Stimulated activated CD8-positive, alpha-beta memory T cell treated with anti-CD3 and anti-CD28 coated beads, Interleukin-12 subunit alpha, Interleukin-12 subunit beta, amount 100 ng/mL, for 24 hours (primary cell): Measurements from ENCODE around the gene CLSTN2.

Experiments
- DNase-seq: peaks from one replicate; pipeline ENCODE4 v3.0.0-alpha.2; 2020; ENCODE audit errors: extremely low read depth

The CLSTN2 gene

DNA sequence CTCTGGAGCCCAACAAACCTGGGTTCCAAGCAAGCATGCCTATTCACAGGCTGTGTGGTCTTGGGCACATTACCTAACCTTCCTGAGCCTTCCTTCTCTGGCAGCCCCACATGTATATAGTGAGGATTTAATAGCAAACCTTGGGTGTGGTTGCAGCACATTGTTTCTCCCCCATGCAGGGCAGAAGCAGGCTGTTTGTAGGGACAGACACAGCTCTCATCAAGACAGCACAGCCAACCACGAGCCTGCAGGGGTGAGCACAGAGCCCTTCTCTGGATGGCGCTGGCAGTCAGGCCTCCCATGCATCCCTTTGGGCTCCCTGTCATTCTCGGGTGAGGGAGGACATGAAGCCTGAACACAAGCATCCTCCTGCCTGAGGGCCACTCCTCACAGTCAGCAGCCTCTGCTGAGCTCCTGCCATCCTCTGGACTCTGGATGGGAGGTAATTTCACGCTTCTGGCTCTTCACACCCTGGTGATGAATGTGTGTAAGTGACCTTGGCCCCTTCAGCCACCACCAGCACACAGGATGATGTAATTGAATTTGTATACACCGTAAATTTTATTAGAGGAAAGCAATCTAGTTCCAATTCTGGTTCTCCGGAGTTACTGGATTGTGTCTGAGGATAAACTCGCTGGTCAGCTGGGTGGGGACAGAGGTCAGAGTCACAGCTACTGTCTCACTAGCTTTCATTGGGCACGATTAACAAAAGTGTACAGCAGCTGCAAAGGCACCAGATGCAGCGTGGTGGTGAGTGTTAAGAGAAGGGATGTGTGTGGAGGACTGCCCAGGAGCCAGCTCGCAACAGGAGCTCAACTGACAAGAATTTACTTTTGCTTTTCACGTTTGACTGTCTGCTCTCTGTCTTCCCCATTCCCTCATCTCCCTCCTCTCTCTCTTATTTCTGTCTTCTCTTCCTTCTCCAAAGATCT lies 118.1 kb downstream of the CLSTN2 start:
- DNase-seq = no peak

DNA sequence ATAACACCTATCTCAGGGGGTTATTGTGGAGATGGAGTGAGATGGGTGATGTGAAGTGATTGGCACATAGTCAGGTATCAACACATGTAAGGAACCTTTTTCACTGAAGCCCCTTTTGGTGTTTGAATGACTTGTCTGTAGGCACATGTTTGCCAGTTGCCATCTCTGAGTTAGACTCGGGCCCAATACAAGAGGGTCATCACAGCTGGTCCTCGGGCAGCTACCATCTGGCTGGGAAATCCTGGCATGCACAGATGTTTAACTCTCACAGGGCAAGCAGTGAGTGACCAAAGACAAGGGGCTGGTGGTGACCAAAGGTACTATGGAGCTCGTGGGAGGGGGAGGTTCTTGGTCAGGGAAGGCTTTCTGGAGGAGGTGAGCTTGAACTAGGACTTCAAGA lies 118.8 kb downstream of the CLSTN2 start:
- no peak for DNase-seq

DNA sequence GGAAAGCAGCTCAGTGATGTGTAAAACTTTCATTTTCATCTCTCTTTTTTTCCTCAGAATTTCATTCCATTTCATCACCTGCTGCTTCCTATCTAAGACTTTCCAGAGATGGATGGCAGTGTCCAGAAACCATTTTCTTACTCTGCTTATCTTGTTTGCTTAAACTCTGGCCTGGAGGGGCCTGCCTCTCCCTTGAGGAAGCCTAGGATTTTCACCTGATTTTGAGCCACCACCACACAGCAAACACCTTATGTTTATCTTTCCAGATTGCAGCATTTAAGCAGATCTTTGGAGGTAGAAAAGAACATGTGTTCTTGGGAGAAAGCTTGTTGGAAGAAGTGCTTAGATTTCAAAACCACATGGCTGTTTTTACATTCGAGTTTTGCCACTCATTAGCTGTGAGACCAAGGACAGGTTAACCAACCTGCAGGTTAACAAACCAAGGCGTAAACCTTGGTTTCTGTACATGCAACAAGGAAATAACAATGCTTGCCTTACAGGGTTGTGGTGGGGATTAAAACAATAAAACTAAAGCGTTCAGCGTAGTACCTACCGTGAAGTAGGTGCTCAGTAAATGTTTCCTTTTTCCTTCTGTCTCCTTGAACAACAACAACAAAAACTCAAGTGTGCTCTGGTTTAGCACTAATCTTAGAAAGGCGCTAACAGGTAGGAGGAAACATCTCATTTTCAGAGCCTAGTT lies 120.3 kb downstream of the CLSTN2 start:
- DNase-seq = no peak

DNA sequence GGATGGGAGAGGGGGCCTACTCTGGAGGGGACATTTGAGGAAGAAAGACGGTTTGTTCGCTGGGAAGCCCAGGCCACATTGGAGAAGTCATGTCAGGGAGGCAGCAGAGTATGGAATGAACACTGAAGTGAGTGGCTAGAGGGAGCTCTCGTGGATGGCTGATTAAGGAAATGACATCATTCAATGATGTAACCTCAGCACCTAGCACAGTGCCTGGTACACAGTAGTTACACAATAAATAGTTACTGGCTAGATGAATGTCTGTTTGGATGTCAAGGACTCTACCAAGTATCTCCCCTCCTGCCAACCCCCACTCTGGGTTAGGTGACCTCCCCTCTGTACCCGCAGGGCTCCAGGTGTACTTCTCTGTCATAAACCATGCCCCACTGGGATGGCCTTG lies 121.1 kb downstream of the CLSTN2 start:
- no peak for DNase-seq

DNA sequence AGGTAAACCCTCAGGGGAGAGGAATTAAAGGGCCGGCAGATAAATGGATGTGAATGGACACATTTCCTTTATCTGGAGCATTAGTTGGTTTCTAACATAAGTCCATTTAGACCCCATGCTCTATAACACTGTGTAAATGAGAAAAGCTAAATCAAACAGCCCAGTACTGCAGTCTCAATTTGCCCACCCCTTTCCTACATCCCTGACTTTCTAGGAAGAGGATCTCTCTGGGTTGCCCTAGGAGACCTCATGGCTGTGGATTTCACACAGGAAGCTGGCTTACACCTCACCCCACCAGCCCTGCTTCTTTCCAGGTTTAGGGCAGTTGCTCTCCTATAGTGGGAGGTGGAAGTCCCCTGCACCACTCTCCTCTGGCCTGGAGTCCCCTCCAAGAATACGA lies 126.2 kb downstream of the CLSTN2 start:
- no peak for DNase-seq

DNA sequence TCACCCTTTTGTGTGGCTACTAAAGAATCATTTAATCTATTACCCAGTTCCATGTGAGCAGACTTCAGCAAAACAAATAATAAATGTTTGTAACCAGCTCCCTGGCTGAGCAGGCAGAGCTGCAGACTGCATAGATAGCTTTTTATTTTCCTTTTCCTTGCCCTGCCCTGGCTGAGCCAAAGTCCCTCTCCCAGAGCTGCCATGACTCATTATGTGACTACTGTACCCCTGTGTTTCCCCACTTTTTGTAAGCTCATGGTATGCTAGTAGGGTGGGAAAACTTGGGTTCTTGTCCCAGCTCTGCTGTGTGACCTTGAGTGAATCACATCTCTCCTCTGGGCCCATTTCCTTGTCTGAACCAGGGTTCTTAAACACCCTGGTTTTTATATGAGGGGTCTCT lies 127.5 kb downstream of the CLSTN2 start:
- no peak for DNase-seq

DNA sequence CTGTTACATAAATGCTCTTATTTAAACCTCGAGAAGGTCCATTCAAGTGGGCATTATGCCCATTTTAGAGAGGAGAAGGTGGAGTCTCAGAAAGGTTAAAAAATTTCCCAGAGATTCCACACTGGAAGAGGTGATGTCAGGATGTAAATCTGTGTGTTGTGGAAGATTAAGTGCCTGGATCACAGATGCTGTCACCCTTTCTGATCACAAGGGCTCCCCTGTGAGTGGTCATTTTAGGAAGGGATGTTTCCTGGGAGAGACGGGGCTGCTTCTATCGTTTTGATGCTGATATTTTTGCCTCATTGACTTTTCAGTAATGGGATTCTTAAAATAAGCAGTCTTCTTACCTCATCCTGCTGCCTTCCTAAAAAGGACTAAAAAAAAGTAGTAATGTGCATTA lies 132.5 kb downstream of the CLSTN2 start:
- DNase-seq = no peak

DNA sequence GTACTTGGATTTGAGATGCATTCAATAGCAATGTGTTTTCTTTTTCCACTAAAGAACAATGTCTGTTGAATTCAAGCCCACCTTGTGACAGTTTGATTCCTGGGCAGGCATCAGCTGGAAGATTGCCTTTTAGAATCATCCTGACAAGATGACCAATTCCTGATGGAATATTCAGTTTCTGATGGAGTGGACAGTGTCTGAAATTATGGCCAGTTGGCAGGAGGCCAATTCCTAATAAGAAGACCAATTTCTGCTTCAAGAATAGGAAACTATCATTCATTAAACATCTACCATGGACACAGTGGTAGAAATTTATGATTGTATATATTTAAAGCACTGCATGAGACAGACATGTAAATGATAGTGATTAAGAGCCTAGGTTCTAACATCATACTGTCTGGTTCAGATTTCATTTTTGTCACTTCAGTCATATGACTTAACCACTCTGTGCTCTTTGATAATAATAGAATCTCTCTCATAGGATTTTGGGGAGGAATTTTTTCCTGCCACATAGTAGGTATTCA lies 133.6 kb downstream of the CLSTN2 start:
- DNase-seq = no peak

DNA sequence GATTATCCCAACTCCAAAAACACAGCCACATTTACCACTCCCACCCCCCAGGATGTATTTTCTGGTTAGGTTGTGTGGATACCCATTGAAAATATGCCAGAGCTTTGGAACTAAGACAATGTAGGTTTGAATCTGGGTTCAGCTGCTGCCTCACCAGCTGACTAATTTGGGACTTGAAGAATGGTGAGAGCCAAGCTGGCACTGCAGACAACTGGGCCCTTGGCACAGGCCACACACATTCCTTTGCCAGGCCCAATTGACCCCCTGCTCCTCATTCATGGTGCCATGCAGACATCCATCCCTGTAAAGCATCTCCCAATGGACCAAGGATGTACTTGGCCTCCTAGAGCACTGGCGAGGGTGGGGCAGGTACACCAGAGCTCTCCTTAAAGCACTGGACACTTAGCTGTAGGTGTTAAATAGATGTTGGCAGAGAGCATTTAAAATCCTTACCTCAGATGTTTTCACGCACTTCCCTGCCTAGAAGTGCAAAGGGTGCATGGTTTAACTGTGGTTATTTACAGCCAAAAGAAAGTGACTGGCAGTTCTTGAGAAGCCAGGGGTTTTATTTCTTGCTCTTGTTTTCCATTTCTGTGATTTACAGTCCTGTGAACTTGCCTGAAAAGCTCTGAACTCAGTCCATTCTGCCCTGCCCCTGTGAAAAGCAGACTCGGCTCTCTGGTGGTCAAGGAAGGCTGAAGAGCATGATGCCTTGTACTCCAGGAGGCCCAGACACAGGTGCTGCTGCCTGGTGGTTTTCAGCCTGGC lies 138.5 kb downstream of the CLSTN2 start:
- DNase-seq = no peak

DNA sequence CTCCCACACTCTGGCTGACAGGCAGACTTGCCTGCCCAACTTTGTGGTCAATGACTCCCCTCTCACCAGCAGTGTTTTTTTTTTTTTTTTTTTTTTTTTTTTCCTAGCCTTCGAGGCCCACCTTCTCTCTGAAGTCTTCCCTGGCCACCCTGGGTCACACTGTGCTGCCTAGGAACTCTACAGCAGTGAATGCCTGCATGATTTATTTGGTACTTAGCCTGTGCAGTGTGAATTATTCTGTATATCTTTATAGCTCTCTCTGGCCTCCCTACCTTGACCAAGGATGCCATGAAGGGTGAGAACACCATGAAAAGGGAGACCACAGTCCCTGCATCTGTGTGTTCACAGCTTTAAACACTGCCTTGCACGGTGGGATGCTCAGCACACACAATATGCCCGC lies 141.6 kb downstream of the CLSTN2 start:
- no peak for DNase-seq

DNA sequence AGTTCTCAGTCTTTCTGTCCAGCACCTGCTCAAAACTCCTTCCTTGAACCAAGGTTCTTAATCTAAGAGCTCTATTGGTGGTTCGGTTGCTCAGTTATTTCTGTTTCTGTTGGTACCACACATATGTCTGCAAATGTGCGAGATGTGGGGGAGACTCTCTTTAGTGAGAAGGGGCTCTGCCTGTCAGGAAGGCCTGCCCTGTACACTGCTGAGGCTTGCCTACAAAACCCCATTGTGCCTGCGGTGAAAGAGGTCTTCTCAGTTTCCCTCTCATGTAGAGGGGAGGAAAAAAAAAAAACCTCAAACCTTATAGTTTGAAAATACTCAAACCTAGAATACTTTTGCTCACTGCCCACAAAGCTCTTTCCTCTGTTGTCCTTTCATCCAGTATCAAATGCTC lies 142.4 kb downstream of the CLSTN2 start:
- DNase-seq = no peak

DNA sequence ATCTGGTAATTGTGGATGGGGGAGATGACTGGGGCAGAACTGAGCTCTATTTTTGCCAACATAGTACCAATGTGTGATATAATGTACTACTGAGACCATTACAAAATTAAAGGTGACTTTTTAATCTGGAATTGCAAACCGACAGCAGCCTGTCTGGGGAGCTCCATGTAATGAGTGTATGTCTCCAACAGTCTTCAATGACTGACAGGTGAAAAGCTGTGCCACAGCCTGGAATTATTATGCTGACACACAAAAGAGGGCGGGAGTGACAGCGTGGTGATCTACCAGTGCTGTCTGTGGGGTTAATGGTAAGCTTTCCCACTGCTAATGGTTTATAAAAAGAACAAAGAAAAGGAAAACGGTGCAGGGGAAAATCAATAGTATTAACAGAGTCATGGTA lies 143.4 kb downstream of the CLSTN2 start:
- no peak for DNase-seq

DNA sequence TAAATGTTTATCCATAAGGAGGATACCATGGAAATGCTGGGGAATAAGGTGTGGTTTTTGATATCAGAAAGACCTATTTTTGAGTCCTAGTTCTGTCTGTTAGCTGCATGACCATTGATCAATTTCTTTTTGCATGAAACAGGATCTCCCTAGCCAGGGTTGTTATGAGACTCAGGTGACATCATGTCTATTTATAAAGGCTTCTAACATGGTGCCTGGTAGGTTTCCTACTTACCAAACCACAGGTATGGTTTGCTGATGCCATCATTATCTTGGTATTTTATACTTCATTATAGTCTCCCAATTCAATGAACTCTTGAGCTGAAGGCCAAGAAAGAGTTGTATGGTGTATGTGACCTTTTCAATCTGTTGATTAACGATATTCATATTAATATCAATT lies 144.0 kb downstream of the CLSTN2 start:
- DNase-seq = no peak

DNA sequence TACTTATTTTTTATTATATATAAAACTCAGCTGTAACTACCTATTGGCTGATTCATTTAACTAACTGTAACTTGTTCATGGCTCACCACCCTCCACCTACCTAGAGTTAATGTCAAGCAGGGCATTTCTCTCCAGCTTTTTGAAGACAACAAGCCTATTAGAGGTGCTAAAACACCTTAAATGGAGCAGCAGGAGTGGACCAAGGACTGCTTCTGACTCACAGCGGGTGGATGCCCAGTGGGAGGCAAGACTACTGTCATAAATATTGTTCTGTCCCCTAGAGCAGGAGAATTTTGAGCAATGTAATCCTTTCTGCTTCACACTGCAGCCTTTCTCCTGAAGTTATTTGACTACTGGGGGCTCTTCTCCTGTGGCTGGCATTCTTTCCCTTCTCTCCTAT lies 146.9 kb downstream of the CLSTN2 start:
- DNase-seq = no peak

DNA sequence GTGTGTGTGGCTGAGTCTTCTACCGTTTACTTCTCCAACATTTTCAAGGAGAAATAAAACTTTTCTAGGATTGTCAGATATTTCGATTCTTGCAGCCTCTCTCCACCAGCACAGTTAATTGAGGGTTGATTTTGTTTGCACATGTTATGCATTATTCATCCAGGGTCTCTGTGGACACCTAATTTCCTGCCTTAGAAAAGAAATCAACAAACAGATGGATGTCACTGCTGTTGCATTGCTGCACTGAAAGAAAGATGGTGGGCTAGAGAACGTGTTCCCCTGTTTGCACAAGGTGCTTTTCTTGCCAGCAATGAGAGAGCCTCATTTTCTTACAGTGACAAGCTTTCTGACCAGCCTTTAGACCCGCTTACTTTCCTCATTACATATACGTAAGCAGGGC lies 150.0 kb downstream of the CLSTN2 start:
- no peak for DNase-seq

DNA sequence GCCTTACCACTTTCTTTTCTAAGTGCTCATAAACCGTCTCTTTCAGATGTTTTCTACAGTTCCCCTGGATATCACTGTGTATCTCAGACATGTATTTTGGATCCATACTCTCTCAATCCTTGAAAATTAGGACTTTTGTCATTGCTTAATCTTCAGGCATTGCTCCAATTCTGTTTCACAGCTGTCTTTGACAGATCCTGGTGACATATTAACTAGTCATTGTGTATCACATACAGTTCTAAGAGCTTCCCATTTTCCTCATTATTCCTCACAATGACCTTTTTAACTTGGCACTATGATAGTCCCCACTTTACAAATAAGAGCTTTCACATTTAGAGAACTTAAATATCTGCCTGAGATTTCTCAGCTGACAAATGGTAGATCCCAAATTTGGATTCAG lies 151.7 kb downstream of the CLSTN2 start:
- no peak for DNase-seq

DNA sequence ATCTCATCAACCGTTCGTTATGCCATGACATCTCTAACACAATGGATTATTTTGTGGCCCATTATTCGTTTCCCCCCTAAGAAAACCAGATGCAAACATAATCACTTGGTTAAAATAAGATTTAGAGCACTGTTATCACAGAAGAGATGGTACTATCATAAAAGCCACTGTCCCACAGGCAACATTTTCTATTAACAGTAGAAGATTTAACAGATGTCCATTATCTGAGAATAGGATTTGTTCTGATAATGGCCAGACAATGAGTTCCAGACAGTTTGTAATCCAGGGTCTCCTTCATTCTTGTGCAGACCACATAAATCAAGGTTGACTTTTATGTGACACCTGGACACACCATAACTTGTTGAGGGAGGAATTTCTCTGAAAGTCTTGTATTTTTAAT lies 153.1 kb downstream of the CLSTN2 start:
- DNase-seq = no peak

DNA sequence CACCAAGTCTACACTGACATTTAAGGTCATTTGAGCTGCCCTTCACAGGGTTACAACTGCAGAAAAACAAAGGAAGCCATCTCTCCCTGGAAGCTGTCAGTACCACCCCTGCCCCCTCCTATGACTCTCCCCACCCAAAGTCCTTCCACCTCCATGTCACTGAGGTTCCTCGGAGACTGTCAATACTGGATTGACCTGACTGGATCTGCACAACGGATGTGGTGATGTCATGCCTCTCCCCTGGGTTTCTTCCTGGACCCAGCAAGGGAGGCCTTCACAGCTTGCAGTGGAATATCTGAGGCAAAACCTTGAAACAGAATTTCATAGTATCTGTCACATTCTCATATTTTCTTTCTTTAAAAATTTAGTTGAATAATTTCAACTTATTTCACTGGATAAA lies 153.5 kb downstream of the CLSTN2 start:
- DNase-seq = no peak

DNA sequence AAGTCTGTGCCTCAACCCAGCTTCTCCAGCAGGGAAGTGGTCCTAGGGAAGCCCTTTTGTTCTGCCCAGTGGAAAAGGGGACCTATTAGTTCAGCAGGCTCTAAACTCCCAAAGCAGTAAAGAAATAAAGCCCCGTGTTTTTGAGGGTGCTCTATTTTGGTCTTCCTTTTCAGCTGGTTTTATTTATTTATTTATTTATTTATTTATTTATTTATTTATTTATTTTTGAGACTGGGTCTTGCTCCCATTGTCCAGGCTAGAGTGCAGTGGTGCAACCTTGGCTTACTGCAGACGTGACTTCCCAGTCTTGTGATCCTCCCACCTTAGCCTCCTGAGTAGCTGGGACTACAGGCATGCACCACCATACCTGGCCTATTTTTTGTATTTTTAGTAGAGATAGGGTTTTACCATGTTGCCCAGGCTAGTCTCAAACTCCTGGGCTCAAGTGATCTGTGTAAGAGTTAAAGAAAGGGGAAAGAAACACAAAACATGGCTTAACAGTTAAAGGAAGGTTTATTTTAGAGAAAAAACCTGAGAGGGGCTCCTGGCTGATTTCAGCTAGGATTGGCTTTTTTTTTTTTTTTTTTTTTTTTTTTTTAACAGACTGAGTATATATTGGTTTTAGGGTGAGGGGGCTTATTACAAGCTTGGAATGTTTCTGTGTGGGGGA lies 154.6 kb downstream of the CLSTN2 start:
- DNase-seq = no peak

DNA sequence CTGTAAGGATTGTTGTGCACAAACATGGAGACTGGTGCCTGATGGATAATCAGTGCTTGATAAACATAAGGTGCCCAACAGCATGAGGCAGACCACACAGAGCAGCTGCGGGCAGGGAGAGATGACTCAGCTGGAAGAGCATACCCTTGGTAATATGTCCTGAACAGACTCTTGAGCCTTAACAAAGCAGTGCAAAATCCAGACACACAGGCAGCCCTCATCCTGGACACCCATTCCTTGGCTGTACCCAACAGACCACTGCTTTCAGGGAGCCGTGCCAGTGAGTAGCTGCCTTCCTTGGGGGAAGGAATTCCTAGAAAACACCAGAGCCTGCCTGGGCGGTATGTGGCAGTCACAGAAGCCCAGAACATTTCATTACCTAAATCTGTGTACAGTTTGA lies 156.2 kb downstream of the CLSTN2 start:
- no peak for DNase-seq

DNA sequence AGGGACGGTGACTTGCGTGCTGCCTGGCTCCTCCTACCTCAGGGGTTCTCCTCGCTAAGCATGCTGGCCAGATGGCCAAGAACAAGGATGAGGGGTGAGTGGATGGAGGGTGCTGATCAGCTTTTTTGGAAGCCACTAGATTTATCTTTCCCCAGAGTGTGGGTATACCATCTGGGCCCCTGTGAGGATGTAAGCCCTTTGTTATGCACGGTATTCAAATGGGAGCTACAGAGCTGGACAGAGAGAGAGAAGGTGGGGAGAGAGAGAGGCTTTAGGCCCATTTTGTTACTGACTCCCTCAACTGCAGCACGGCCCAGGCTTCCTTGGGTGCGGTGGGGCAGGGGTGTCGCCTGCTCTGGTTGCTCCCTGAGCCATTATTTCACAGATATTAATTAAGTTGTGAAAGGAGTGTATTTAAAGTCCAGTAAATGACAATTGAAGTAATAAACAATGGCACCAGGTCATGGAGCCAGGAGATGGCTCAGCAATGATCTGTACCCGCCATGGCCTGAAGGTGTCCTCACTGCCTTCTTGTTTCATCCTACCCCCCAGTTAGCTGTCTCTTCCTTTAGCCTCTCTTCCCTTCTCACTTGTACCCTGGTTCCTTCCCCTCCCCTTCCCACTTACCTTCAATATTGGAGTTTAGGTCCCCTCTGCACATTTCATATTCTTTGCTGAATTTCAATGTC lies 158.0 kb downstream of the CLSTN2 start:
- no peak for DNase-seq
